Activated naive CD8-positive, alpha-beta T cell treated with anti-CD3 and anti-CD28 coated beads, Interleukin-2, amount 10 ng/mL, durations not matched to agents 7 days and 5 days (primary cell): ENCODE results near the gene SERPINE2. TPM values are rescaled to one million over a fixed set of nuclear protein-coding genes. Genes with fewer than 3 reads are reported as not detected.

Experiments used
- ATAC-seq: fragments of 150-1000 bp; cut with Tn5 transposase; one replicate; pipeline ENCODE4 v1.10.0; 2021; ENCODE audit warnings: low read depth, moderate library complexity
- POLR2A ChIA-PET: fragments of 350-600 bp; sonication (Branson Sonifier 250); formaldehyde crosslinking; loops from one replicate; lab custom pipeline; 2021; ENCODE audit warnings: antibody characterized with exemption; lab: Charles Lee
- DNase-seq: peaks from one replicate; pipeline ENCODE4 v3.0.0; 2021
- H3K27ac Mint-ChIP-seq: one replicate; pipeline ENCODE4 v1.8.0; 2022; ENCODE audit warnings: mild to moderate bottlenecking, mixed read lengths
- H3K27me3 Mint-ChIP-seq: one replicate; pipeline ENCODE4 v1.8.0; 2022; ENCODE audit warnings: mild to moderate bottlenecking, moderate library complexity, mixed read lengths
- H3K36me3 Mint-ChIP-seq: one replicate; pipeline ENCODE4 v1.8.0; 2021; ENCODE audit warnings: mild to moderate bottlenecking, mixed read lengths
- H3K4me1 Mint-ChIP-seq: one replicate; pipeline ENCODE4 v1.8.0; 2021; ENCODE audit warnings: mixed read lengths
- H3K4me3 Mint-ChIP-seq: one replicate; pipeline ENCODE4 v1.8.0; 2022; ENCODE audit warnings: mild to moderate bottlenecking, moderate library complexity, mixed read lengths
- H3K9me3 Mint-ChIP-seq: one replicate; pipeline ENCODE4 v1.8.0; 2021; ENCODE audit warnings: mixed read lengths
- total RNA-seq, 2 experiments: library from RNA; stranded (reverse); gene quantifications; one replicate each; pipeline ENCODE4 v1.2.3, GENCODE V29; 2021

Gene SERPINE2
- total RNA-seq, 2 experiments from 2014 or later = 22.2 to 22.3 TPM

DNA sequence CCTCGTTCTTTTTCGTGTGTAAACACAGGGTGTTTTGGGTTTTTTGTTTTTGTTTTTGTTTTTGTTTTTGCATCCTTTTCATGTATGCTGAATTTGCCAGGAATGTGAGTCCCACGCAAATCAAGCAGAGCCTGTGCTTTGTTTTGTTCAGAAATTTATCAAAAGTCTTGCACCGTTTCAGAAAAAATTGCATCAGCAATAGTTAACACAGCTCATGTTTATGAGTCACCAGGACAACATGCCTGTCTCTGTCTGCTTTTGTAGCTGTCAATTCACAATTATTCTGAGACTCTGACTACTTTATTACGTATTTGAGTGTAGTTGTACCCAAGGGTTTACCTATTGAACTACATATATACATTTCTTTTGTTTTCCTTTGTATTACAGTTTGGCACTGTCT, 43.5 kb downstream of the SERPINE2 start:
- no peak overlapping the region for H3K4me3 Mint-ChIP-seq
- POLR2A ChIA-PET = no interaction called here
- H3K36me3 Mint-ChIP-seq = peaks cover 13% of the 10 kb centered on the region
- no peaks in the 10 kb centered on the region for H3K9me3 Mint-ChIP-seq
- H3K27me3 Mint-ChIP-seq = no peaks in the 10 kb centered on the region
- ATAC-seq (no peak), DNase-seq (no peak)
- peaks cover 9% of the 10 kb centered on the region for H3K4me1 Mint-ChIP-seq
- no peak overlapping the region for H3K27ac Mint-ChIP-seq

DNA sequence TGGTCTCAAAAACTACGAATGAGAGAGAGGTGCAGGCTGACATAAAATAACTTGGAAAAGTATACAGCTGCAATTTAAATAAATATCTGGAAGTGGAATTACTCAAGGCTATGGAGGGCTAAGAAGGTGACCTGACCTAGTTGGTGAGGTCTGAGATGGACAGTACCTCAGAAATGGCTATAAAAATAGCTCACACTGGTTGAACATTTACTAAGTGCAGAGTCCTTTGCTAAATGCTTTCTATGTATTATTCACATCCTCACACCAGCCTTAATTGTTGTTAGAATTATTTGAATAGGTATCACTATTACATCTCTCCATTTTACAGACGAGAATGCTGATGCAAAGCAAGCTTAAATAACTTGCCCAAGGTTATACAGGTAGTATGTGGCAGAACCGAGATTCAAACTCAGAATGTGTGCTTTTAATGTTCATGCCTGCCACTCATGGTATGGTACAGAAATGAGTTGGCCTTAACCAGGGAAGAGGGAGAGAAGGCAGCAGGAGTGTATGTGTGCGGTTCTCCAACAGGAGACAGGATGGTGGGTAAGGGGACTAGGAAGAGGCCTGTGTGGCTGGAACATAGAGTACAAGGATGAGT, 44.4 kb downstream of the SERPINE2 start:
- POLR2A ChIA-PET = interaction anchor here (1.1 kb wide), 1 partner anchor 45 kb away, joined by 3 read pairs; the partner anchor contains the start of gene SERPINE2
- no peak overlapping the region for H3K27ac Mint-ChIP-seq
- no peak for ATAC-seq
- peaks cover 9% of the 10 kb centered on the region for H3K36me3 Mint-ChIP-seq
- H3K4me3 Mint-ChIP-seq = no peak overlapping the region
- H3K27me3 Mint-ChIP-seq = no peaks in the 10 kb centered on the region
- H3K4me1 Mint-ChIP-seq = peaks cover 9% of the 10 kb centered on the region
- no peak for DNase-seq
- H3K9me3 Mint-ChIP-seq = no peaks in the 10 kb centered on the region

DNA sequence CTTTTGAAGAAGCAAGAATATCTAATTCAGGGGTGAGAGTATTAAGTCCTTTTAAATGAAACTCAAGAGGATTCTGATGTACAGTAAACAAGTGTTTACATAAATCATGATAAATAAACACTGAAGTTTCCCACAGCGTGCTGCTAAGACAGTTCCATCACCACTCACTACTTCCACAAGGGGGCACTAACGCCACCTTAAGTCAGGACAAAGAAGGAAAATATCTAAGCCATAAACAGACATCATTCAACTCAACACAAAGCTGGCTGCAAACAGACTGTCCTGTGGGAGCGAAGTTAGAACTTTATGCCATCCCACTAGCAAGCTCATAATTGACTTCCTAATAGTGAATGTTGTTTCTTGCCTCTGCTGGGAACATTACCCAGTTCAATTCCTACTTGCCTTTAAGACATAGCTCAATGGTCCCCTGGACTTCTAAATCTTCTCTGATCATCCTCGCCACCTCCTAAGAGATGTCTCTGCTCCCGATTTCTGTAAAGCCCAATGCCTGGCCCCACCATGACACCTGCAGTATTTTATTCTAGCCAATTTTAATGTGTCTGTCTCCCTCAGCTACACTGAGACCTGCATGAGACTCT, 45.4 kb downstream of the SERPINE2 start:
- no peak overlapping the region for H3K4me3 Mint-ChIP-seq
- ATAC-seq (peak; percentile 82), DNase-seq (no peak)
- no peaks in the 10 kb centered on the region for H3K9me3 Mint-ChIP-seq
- H3K4me1 Mint-ChIP-seq = peaks cover 9% of the 10 kb centered on the region
- H3K27ac Mint-ChIP-seq = no peak overlapping the region
- POLR2A ChIA-PET = interaction anchor here (1.0 to 1.1 kb wide), 2 partner anchors 32 to 46 kb away, joined by 3 read pairs; partner anchors contain the start of gene SERPINE2
- peaks cover 8% of the 10 kb centered on the region for H3K36me3 Mint-ChIP-seq
- no peaks in the 10 kb centered on the region for H3K27me3 Mint-ChIP-seq

DNA sequence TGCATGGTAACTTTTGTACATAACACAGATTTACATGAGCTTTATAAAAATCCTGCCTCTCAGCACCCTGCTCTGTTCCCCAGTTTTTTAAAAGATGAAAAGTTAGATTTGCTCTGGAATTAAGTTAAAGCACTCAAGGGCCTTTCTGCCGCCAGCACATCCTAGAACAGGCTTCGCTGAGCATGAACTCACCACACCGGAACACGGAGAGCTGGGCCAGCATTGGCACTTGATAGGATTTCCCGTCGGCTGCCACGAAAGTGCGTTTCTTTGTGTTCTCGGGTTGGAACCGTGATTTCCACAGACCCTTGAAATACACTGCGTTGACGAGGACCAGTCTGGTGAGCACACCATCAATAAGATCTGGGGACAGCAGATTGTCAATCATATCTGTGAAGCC, 47.5 kb downstream of the SERPINE2 start:
- H3K27ac Mint-ChIP-seq = no peak overlapping the region
- peaks cover 2% of the 10 kb centered on the region for H3K36me3 Mint-ChIP-seq
- ATAC-seq (no peak), DNase-seq (no peak)
- H3K27me3 Mint-ChIP-seq = no peaks in the 10 kb centered on the region
- H3K4me1 Mint-ChIP-seq = peaks cover 8% of the 10 kb centered on the region
- POLR2A ChIA-PET = no interaction called here
- H3K4me3 Mint-ChIP-seq = no peak overlapping the region
- H3K9me3 Mint-ChIP-seq = no peaks in the 10 kb centered on the region

DNA sequence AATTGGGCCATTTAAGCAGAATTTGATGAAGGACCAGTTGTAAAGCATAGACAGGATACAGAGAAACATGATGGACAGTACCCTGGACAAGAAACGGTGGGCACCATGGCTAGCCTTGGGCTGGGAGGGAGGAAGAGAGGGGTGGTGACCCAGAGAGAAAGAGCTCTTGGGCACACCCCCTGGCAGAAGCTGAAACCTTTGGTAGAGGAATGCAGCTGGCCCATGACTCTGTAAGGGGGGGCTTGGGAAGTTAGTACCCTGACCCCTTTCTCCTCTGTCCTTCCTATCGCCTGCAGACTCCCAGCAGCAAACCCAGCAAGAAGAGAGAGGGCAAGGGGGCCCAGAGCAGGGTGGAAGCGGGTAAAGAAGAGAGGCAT, 49.2 kb downstream of the SERPINE2 start:
- Mint-ChIP-seq H3K27ac (no peak overlapping the region), H3K27me3 (no peaks in the 10 kb centered on the region), H3K36me3 (peaks cover 6% of the 10 kb centered on the region), H3K9me3 (no peaks in the 10 kb centered on the region), H3K4me3 (no peak overlapping the region), H3K4me1 (peaks cover 5% of the 10 kb centered on the region)
- POLR2A ChIA-PET = no interaction called here
- ATAC-seq (no peak), DNase-seq (no peak)

DNA sequence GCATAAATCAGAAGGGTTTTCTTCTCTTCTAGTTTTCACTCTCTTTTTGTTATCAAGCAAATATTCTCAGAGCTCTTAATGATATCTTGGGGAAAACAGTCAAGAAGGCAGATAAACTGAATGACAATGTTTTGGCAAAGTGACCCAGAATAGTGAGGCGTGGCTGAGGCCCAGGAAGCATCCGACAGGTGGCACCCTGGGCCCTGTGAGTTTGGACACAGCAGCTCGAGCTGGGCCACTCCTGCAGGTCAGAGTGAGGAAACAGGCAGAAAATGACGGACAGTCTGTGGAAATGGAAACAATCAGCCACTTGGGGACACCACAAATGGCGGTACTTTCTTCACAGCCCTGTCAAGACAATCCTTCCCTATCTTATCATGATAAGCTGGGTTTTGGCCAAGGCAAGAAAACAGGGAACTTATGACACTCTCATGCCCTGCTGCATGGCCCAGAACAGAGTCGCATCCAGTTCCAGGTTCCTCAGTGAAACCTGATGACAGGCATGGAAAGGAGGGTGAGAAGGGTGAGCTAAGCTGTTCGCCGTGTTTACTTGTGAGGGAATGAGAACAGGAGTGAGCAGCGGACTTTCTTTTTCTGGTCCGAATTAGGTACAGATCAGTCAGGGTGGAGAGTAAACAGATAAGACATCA, 49.8 kb downstream of the SERPINE2 start:
- Mint-ChIP-seq H3K9me3 (no peaks in the 10 kb centered on the region), H3K27ac (no peak overlapping the region), H3K27me3 (no peaks in the 10 kb centered on the region), H3K4me3 (no peak overlapping the region), H3K4me1 (peaks cover 3% of the 10 kb centered on the region), H3K36me3 (peaks cover 9% of the 10 kb centered on the region)
- DNase-seq (no peak), ATAC-seq (no peak)
- POLR2A ChIA-PET = no interaction called here

DNA sequence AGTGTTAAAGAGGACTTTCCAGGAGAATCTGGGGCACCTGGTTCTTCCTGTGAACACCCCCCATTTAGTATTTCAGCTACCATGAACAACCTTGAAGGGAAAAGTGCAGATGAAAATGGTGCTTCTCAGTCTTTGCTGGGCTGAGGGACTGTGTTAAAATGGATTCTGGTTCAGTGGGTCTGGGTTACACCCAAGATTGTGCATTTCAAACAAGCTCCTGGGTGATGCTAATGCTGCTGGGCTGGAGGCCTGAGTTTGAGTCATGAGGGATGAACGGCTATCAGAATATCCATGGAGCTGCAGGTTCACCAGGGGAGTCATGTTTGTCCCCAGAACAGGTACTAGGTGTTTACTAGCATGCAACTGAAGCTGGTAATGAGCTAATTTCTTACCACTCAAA, 57.8 kb downstream of the SERPINE2 start:
- peaks cover 12% of the 10 kb centered on the region for H3K36me3 Mint-ChIP-seq
- H3K9me3 Mint-ChIP-seq = no peaks in the 10 kb centered on the region
- H3K4me3 Mint-ChIP-seq = no peak overlapping the region
- ATAC-seq = no peak
- no peak overlapping the region for H3K27ac Mint-ChIP-seq
- H3K4me1 Mint-ChIP-seq = peaks cover 5% of the 10 kb centered on the region
- no peaks in the 10 kb centered on the region for H3K27me3 Mint-ChIP-seq
- DNase-seq = no peak
- POLR2A ChIA-PET = no interaction called here

DNA sequence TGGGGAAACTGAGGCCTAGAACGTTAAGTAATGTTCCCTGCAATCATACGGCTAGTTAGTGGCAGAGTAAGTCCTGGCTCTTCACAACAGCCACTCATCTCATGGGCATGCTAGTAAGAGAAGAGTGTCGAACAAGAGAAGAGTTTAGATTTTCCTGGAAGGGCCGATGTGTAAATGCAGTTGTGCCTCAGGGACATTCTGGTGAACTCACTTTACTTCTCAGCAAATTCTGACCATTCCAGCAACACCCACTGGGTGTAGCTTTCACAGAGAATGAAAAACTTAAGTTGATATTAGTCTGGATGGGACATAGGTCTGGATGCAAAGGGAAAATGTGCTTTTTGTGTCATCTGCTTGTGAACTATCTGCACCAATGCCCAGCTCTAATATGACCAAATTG, 58.3 kb downstream of the SERPINE2 start:
- no peaks in the 10 kb centered on the region for H3K9me3 Mint-ChIP-seq
- H3K4me1 Mint-ChIP-seq = peaks cover 5% of the 10 kb centered on the region
- H3K27ac Mint-ChIP-seq = no peak overlapping the region
- no peak for ATAC-seq
- peaks cover 11% of the 10 kb centered on the region for H3K36me3 Mint-ChIP-seq
- no peak overlapping the region for H3K4me3 Mint-ChIP-seq
- no peak for DNase-seq
- POLR2A ChIA-PET = no interaction called here
- no peaks in the 10 kb centered on the region for H3K27me3 Mint-ChIP-seq

DNA sequence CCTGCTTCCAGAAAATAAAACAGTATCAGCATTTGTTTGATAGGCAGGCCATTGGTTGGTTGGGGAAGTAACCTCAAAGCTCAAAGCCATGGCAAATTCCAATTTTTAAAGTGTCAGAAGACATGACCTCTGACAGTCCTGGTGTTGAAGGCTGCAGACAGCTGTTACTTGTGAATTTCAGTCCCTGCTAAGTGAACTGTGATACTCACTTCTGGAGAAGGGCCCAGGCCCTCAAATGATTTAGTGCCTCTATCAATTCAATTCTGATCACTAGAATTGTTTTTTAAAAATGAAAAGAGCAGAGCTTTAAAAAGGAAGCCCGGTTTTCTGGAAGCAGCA, 58.7 kb downstream of the SERPINE2 start:
- H3K36me3 Mint-ChIP-seq = peaks cover 11% of the 10 kb centered on the region
- H3K27ac Mint-ChIP-seq = no peak overlapping the region
- peaks cover 5% of the 10 kb centered on the region for H3K4me1 Mint-ChIP-seq
- no peak overlapping the region for H3K4me3 Mint-ChIP-seq
- POLR2A ChIA-PET = no interaction called here
- ATAC-seq (no peak), DNase-seq (no peak)
- no peaks in the 10 kb centered on the region for H3K9me3 Mint-ChIP-seq
- no peaks in the 10 kb centered on the region for H3K27me3 Mint-ChIP-seq

DNA sequence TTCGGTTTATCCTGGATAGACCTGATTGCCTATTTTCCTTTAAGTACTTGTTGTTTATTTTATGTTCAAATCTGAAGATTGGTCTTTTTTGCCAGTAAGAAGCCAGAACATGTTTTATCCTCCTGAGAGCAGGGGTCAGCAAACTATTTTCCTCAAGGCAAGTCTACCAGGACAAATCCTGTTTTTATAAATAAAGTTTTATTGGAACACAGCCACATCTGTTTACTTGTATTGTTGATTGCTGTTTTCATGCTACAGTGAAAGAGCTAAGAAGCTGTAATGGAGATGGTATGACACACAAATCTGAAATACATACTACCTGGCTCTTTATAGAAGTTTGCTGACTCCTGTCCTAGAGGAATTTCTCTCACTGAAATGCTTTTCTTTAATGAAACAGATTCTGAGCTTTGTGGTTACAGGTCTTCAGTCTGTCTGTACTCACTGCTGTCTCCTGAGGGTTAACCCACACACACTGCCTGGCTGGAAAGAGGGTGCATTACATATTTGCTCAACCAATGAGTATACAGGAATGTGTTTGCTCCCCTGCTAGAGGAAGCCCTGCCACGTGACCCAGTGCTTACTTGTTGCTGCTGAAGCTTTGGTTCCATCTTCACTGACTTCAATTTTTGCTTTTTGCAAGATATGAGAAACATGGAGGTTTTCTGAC, 59.2 kb downstream of the SERPINE2 start:
- DNase-seq = no peak
- Mint-ChIP-seq H3K4me3 (no peak overlapping the region), H3K9me3 (no peaks in the 10 kb centered on the region), H3K27me3 (no peaks in the 10 kb centered on the region), H3K4me1 (peaks cover 5% of the 10 kb centered on the region), H3K36me3 (peaks cover 11% of the 10 kb centered on the region), H3K27ac (no peak overlapping the region)
- no peak for ATAC-seq
- POLR2A ChIA-PET = no interaction called here

DNA sequence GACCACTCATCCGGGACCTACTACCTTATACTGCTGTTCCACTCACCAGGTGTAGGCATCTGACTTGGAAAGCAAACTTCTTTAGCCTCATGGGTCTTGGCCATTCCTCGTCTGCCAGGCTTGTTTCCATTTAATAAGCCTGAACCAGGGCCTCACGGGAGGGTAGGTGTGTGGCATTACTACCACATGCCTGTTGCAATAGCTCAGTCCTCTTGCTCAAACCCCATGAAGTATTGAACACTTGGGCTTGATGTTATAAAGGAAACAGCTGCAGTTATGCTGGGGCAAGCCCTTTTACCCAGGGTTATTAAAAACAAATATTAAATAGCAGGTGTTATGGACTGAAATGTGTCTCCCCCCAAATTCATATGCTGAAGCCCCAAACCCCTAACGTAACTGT, 60.6 kb downstream of the SERPINE2 start:
- no peak overlapping the region for H3K27ac Mint-ChIP-seq
- POLR2A ChIA-PET = no interaction called here
- peaks cover 4% of the 10 kb centered on the region for H3K36me3 Mint-ChIP-seq
- H3K4me3 Mint-ChIP-seq = no peak overlapping the region
- no peaks in the 10 kb centered on the region for H3K9me3 Mint-ChIP-seq
- no peak for ATAC-seq
- DNase-seq = no peak
- no peaks in the 10 kb centered on the region for H3K27me3 Mint-ChIP-seq
- H3K4me1 Mint-ChIP-seq = peaks cover 3% of the 10 kb centered on the region

DNA sequence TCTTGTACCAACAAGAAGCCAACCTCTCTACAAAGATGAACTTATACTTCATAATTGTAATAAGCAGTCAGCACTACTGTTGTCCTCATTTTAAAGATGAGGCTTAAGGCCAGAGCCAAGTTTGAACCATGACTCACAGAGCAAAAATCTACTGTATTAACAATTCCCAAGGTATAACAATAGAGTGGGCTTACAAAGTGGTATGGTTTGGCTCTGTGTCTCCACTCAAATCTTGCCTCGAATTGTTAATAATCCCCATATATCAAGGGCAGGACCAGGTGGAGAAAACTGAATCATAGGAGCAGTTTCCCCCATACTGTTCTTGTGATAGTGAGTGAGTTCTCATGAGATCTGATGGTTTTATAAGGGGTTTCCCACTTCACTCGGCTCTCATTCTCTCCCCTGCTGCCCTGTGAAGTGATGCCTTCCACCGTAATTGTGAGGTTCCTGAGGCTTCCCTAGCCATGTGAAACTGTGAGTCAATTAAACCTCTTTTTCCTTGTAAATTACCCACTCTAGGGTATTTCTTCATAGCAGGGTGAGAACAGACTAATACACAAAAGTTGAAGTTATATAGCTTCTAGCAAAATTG, 62.4 kb downstream of the SERPINE2 start:
- Mint-ChIP-seq H3K27ac (no peak overlapping the region), H3K9me3 (no peaks in the 10 kb centered on the region), H3K27me3 (no peaks in the 10 kb centered on the region), H3K4me3 (no peak overlapping the region), H3K36me3 (peaks cover 4% of the 10 kb centered on the region), H3K4me1 (peaks cover 2% of the 10 kb centered on the region)
- POLR2A ChIA-PET = interaction anchor here (1.0 kb wide), 1 partner anchor 9 kb away, joined by 3 read pairs; no protein-coding TSS in a partner anchor
- ATAC-seq = no peak
- no peak for DNase-seq

DNA sequence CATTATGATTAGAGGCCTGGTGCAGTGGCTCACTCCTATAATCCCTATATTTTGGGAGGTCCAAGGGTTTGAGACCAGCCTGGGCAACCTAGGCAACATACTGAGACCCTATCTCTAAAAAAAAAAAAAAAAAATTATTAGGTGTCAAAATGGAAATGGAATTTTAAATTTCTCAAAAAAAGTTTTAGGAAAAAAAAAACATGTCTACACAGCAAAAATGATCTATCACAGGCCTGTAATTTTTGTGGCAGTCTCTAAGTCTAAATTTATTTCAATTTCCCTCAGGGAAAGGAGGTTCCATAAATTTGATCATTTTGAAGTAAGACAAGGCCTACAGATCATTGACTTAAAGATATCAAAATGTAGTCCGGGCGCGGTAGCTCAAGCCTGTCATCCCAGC, 65.5 kb downstream of the SERPINE2 start:
- POLR2A ChIA-PET = no interaction called here
- ATAC-seq (no peak), DNase-seq (no peak)
- H3K36me3 Mint-ChIP-seq = peaks cover 4% of the 10 kb centered on the region
- no peaks in the 10 kb centered on the region for H3K9me3 Mint-ChIP-seq
- no peaks in the 10 kb centered on the region for H3K4me1 Mint-ChIP-seq
- no peak overlapping the region for H3K27ac Mint-ChIP-seq
- no peak overlapping the region for H3K4me3 Mint-ChIP-seq
- no peaks in the 10 kb centered on the region for H3K27me3 Mint-ChIP-seq
